HG03039 (cell line): ENCODE results near the gene TUT1.
"Not testable (repeated sequence)": the region's sequence is repeated elsewhere in the genome, so short reads cannot be mapped to it uniquely, and the experiment has no call there.

Experiments
- ATAC-seq: cut with Tn5 transposase; IDR thresholded peaks from one replicate; pipeline ENCODE4 v1.9.1; 2021; ENCODE audit warnings: mild to moderate bottlenecking, moderate library complexity; ENCODE audit not compliant: unreplicated experiment

The TUT1 gene

DNA sequence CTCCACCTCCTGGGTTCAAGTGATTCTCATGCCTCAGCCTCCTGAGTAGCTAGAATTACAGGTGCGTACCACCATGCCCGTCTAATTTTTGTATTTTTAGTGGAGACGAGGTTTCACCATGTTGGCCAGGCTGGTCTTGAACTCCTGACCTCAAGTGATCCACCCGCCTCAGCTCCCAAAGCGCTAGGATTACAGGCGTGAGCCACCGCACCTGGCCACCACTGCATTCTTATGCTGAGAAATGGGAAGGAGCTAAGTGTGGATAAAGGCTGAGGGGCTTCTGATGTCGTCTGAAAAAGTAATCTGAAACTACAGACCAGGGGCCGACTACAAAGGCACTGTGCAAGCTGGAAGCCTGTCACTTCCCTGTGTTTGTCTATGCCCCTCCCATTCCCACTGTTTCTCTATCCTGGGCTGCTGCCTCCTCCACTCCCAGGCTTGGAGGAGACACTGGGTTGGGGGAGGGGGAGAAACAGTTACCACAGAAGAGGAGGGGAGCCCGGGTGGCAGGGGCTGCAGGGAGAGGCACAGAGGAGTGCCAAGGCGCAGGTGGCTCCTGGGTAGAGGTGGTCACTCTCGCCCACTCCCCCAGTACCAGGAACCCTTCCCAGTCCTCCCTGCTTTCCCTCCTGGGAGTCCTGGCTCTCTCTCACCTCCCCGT lies 13.3 kb upstream of the TUT1 start:
- no peak for ATAC-seq

DNA sequence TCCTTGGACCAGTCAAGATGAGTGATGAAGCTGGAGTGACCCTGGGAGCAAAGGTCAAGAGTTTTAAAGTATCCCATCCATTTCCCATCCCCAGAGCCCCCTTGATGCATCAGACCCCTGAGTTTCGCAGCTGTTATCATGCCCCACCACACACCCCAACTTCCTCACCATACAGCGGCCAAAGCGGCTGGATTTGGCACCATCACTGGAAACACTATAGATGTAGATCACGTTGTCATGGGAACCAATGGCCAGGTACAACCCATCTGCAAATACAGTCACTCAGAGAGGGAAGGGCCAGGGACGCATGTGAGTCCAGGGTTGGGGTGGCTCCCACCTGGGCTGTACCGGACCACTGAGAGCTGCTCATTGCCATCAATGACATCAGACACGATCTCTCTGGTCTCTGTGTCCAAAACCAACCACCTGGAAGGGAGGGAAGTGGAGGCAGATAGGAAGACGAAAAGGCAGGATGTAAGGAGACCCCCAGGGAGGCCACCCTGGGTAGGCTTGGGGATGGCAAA lies 12.5 kb upstream of the TUT1 start:
- ATAC-seq = no peak

DNA sequence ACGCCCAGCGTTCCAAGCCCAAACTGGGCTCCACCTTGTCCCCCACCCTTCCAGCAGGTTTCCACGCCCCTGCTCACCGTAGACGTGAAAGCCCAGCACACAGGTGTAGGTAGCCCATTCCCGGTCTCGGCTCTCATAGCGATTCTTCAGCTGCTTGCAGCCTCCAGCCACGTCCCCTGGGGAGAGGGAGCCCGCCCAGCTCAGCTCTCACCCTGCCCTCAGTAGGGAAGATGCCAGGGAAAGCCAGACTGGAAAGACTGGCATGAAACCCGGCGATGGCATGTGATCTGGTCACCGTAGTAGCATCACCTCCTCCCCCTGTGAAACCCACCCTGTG lies 11.7 kb upstream of the TUT1 start:
- no peak for ATAC-seq

DNA sequence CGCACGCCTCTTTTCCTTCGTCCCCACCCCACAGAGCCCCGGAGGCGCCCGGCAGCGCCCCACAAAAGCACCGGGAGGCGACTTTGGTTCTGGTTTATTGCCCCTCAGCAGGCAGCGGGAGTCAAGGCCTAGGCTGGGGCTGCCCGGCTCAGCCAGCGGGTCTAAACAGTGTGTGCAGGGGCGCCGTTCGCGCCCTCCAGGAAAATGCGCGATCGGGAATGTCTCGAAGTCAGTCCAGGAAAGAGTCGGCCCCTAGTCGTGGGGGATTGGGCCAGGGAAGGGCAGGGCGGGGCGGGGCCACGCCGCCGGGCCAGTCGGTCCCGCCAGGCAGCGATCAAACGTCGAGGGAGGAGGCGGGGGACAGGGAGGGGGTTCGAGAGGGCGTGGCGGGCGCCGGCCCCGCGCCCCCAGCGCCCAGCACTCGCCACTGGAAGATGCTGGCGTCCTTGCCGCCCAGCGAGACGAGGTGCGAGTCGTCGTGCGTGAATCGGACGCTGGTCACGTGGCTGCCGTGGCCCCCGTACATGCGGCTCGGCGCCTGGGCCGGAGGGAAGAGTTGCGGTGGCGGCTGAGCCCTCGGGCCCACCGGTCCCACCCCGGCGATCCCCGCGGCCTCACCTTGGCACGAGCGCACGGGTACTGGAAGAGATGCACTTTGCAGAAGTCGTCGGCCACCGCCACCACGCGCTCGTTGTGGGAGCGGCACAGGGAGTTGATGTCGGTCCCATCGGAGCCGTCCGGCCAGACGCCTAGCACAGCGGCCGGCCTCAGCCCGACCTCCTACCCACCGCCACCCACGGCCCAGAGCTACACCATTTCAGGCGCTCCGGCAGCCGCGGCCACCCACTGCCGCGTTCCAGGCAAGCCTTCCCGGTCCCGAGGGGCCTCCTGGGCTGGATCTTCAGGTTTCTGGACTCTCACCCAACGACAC lies 11.1 kb upstream of the TUT1 start:
- no peak for ATAC-seq

DNA sequence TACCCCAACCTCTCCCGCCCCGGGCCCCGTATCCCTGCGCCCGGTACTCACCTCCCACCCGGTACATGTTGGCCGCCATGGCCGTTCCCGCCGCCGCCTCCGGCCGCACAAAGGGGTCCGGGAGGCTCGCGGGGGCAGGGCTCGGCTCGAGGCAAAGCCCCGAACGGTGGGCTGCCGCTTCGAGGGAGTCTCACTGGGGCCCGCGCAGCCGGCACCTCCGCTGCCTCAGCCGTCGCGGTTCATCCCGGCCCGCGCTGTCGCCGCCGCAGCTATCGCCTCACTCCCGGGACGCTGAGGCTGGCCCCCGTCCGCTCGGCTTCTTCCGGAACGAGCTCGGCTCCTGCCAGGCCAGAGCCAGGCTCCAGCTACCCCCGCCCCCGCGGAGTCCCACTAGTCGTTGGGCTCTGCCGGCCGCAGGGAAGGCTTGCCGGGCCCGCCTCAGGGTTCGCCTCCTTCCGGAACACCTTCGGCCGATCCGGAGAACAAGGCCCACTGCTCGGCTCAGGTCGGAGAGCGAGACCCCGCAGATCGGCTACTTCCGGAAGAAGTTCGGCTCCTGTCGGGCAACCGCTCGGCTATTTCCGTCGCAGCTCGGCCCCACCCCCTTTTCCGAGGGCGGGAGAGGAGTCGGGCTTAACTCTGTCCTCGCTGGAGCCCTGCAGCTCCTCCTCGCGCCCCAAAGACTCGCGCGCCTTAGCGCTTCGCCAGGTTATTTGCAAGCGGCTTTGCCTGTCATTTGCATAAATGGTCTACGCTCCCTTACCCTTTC lies 10.2 kb upstream of the TUT1 start, which contains the start of gene MTA2:
Gene MTA2 (minus strand): TSS at position 494 of the 769 bp plus-strand sequence. CDS start 415 bp downstream, at position 79.
- ATAC-seq = peak; percentile 74

DNA sequence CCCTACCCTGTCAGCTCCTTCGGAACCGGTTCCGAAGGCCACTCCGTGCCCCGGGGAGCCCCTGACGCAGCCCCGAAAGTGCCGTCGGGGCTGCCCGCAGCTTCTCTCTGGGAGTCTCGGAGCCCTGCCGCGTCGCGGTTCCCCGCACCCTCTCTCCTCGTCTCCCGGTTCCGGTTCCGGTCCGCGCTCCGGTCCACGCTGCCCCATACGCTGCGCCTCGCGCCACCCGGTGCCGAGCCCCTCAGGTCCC lies 9.7 kb upstream of the TUT1 start:
- peak; percentile 8 for ATAC-seq

- no peak for ATAC-seq
Observed at GRCh38 chr11:62600367-62601121, 9.2 kb upstream of the TUT1 start.

DNA sequence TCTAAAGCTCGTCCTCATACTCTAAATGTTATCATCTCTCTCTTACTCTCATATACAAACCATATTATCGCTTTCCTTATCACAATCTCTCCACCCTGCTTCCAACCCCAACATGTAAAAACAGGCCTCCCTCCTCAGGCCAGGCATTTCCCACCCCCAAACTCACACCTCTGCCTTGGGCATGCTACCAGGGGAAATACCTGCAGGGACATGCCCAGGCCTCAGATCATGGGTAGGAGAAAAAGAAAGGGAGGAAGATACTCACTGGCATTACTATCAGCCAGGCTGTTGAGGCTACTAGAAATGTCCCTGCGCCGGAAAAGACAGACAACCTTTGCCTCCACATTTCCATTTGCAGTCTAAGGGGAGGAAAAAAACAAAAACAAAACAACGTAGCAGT lies 8.6 kb upstream of the TUT1 start:
- no peak for ATAC-seq

GRCh38 chr11:62599069-62599696 lies 7.9 kb upstream of the TUT1 start:
- ATAC-seq = peak; percentile 32

- no peak for ATAC-seq
Observed at GRCh38 chr11:62595124-62595523, 3.8 kb upstream of the TUT1 start.

- no peak for ATAC-seq
Observed at GRCh38 chr11:62593434-62594044, 2.2 kb upstream of the TUT1 start.

- ATAC-seq = no peak
Observed at GRCh38 chr11:62592989-62593421, 1.7 kb upstream of the TUT1 start.

DNA sequence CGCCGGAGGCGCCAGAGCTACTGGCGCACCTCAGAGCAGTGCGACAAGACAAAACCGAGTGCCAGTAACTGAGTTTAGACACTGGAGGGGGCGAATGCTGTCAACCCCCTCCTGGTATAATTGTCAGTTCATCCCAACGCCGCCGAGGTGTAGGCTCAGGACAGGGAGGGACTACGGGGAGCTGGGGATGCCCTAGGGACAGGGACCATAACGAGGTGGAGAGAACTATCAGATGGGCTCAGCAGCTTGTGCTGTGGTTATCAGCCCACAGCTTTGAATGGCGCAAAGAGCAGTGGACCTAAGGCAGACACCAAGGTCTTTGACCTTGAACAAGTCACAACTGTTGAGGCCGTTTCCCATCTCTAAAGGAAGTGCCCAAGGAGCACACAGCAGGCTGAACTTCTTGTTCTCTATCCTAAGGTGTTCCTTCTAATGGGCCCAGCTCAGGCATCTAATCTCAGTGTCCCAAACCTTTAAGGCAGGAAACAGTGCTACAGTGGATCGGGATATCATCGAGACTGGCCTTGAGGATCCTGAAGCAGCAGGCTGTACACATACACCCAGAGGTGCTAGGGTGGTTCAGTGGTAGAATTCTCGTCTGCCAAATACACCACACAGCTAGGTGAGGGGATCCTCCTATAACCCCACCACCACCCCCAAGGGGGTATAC lies 958 bp upstream of the TUT1 start:
- no peak for ATAC-seq

DNA sequence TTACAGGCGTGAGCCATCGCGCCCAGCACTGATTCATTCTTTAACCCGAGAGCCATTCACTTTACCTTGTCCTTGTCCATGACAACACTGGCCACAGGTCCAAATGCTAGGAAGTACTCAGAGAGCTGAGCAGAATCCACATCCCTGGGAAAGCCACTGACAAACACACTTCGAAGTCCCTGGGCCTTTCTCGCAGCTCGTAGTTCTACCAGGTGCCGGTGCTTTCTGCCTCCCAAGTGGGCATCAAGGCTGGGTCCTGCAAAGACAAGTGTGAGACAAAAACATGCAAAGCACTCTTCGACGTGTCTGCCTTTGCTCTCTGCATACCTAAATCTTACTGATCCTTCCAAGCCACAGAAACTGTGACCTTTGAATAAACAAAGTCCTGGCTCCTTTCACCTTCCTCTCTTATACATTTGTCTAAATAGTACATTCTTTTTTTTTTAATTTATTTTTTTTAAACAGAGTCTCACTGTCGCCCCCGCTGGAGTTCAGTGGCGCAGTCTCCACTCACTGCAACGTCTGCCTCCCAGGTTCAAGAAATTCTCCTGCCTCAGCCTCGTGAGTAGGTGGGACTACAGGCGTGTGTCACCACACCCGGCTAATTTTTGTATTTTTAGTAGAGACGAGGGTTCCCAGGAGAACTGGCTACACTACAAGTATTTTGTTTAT lies 2.2 kb downstream of the TUT1 start:
- ATAC-seq = no peak

GRCh38 chr11:62585356-62585755 lies 6.0 kb downstream of the TUT1 start:
- not testable (repeated sequence) for ATAC-seq

DNA sequence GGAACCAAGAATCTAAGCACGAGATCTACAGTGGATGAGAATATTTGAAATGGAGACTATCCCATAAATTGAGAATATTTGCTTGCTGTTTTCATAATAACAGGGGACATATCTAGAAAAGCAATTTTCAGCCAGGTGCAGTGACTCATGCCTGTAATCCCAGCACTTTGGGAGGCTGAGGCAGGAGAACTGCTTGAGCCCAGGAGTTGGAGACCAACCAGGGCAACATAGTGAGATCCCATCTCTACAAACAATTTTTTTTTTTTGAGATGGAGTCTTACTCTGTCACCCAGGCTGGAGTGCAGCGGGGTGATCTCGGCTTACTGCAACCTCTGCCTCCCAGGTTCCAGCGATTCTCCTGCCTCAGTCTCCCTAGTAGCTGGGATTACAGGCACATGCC lies 9.6 kb downstream of the TUT1 start:
- ATAC-seq = not testable (repeated sequence)

DNA sequence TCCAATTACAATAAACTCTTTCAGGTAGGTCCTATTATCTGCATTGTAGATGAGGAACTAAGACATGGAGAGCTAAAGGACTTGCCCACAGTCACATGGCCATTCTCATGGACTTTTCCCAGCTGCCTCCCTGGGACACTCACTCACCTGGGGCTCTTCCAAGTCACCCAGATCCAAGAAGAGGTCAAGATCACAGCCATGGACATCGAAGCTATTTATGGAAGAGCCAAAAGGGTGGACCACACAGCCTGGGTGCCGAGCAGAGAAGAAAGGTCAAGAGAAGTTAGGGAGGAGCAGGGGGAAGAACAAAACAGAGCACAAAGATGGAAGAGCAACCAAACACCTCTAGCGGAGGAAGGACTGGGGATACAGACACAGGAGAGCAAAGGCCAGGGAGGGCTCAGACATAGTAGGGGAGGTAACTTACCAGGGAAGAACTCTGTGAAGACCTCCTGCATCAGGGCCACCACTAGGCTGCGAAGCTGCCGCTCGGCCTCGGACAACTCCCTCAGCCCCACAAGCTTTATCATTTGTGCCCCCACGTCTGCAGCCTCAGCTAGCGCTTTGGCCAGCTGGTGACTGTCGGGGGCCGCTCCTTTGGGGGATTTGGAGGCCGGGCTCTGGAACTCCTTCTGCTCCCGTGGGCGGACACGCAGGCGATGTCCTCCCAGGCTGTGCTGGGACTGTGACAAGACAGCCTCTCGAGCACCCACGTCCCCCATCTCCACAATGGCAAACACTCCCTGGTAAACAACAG lies 10.2 kb downstream of the TUT1 start:
- no peak for ATAC-seq

- no peak for ATAC-seq
Observed at GRCh38 chr11:62579252-62579651, 12.1 kb downstream of the TUT1 start.
